Measurements from ENCODE around the gene JDP2. TPM values are rescaled to one million over a fixed set of nuclear protein-coding genes. Genes with fewer than 3 reads are reported as not detected.
A peak's percentile ranks its signal among the peaks of the same experiment; 100 is the strongest.

Gene JDP2
- total RNA-seq, 4 donors from 2014 or later: 82.3 to 147 (median 106) TPM

- Histone ChIP-seq H3K36me3 (no peaks in the 10 kb centered on the region), H3K9me3 (no peaks in the 10 kb centered on the region), H3K27me3 (no peaks in the 10 kb centered on the region), H3K27ac (no peak overlapping the region), H3K4me1 (peaks cover 0 to 24% (median 11%) of the 10 kb centered on the region in 4 donors), H3K4me3 (no peak overlapping the region)
- no peak for TF ChIP-seq CTCF (IDR thresholded peaks at IDR 0.05)
- TF ChIP-seq EP300 (IDR thresholded peaks at IDR 0.05): no peak
- TF ChIP-seq POLR2A (IDR thresholded peaks at IDR 0.05): no peak
- 100% methylated on average over 1 of the region's 1 CpG for WGBS, 2 donors
- no peak for DNase-seq (ENCODE audit: low spot score in 2 of 2)
Observed at GRCh38 chr14:75424496-75424895, 3.3 kb upstream of the JDP2 start.

GRCh38 chr14:75425446-75425845 lies 2.4 kb upstream of the JDP2 start:
- peaks cover 0 to 33% (median 19%) of the 10 kb centered on the region in 4 donors for H3K4me1 ChIP-seq
- H3K36me3 ChIP-seq: no peaks in the 10 kb centered on the region
- peak overlapping the region in 3 of 4 donors; percentile 88 to 95 (median 93) for H3K27ac ChIP-seq
- no peak overlapping the region for H3K4me3 ChIP-seq
- TF ChIP-seq POLR2A (IDR thresholded peaks at IDR 0.05): no peak
- no peak for TF ChIP-seq CTCF (IDR thresholded peaks at IDR 0.05)
- no peak for TF ChIP-seq EP300 (IDR thresholded peaks at IDR 0.05)
- H3K27me3 ChIP-seq: no peaks in the 10 kb centered on the region
- no peaks in the 10 kb centered on the region for H3K9me3 ChIP-seq
- WGBS, 2 donors: 60 to 69% methylated on average over 4 of the region's 4 CpGs
- DNase-seq (ENCODE audit: low spot score in 2 of 2): no peak

- H3K27ac ChIP-seq: peak overlapping the region; percentile 87 to 95 (median 90)
- TF ChIP-seq EP300 (IDR thresholded peaks at IDR 0.05) (peak in 1 of 2 donors; percentile 47), POLR2A (IDR thresholded peaks at IDR 0.05) (no peak), CTCF (IDR thresholded peaks at IDR 0.05) (no peak)
- H3K4me1 ChIP-seq: peaks cover 0 to 44% (median 30%) of the 10 kb centered on the region in 4 donors
- H3K9me3 ChIP-seq: no peaks in the 10 kb centered on the region
- no peaks in the 10 kb centered on the region for H3K27me3 ChIP-seq
- H3K36me3 ChIP-seq: no peaks in the 10 kb centered on the region
- peak overlapping the region in 2 of 4 donors; percentile 77 to 83 for H3K4me3 ChIP-seq
- no peak for DNase-seq (ENCODE audit: low spot score in 2 of 2)
- WGBS, 2 donors: 84 to 91% methylated on average over 10 of the region's 10 CpGs
Observed at GRCh38 chr14:75426332-75427125, 1.3 kb upstream of the JDP2 start.

GRCh38 chr14:75427126-75427481 lies 718 bp upstream of the JDP2 start:
- Histone ChIP-seq H3K27ac (peak overlapping the region; percentile 87 to 95 (median 90)), H3K4me1 (peaks cover 0 to 50% (median 32%) of the 10 kb centered on the region in 4 donors), H3K36me3 (peaks cover 0 to 4% (median 0%) of the 10 kb centered on the region in 3 donors), H3K4me3 (peak overlapping the region; percentile 37 to 83 (median 69)), H3K27me3 (no peaks in the 10 kb centered on the region), H3K9me3 (no peaks in the 10 kb centered on the region)
- TF ChIP-seq EP300 (IDR thresholded peaks at IDR 0.05): no peak
- no peak for TF ChIP-seq POLR2A (IDR thresholded peaks at IDR 0.05)
- TF ChIP-seq CTCF (IDR thresholded peaks at IDR 0.05): no peak
- DNase-seq (ENCODE audit: low spot score in 2 of 2): no peak
- WGBS, 2 donors: 18 to 20% methylated on average over 12 to 15 of the region's 15 CpGs
